Measurements from ENCODE around the gene LTV1.

Gene LTV1

DNA sequence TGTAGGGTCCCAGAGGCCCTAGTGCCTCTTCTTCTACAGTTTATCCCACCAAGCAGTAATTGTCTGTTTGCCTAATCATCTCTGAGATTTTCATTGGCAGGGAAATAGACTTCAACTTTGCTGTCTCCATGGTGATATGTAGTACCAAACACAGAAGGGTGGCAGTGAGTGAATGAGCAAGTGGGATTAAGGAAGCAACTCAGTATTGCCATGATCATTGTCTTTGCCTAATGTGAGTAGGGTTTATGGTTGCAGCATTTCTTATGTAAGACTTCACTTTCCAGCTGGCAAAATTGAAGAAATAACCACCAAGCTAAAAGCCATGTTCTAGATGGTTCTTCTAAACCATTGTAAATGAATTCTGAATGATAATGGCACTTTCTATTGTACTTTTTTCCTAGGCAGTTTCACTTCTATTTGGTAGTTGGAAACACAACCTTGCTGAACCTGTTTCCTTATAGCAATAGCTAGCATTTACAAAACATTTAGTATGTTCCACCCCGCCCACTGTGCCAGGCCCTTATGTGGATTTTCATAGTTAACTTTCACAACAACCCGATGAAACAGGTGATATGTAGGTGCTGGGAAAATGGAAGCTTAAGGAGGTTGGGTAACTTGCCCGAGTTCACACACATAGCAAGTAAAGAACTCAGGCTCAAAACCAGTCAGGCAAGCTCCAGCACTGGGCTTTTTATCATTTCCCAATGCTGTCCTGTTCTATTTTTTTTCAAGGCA is 53.2 kb downstream of the LTV1 start:
- no peak for FAIRE-seq

DNA sequence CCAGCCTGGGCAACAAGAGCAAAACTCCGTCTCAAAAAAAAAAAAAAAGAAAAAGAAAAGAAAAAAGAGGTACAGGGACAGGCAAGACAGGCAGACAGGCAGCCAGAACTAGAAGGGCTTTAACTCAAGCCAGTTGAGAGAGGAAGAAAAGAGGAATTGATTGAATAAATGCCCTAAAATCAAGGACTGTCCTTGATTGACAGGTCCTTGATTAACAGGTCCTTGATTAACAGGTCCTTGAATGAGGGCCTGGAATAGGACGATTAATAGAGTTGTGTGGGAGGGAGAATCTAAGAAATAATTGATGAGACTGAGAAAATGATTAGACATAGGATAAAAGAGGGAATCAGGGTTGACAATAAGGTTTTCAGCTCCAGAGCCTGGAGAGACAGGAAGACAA is 57.2 kb downstream of the LTV1 start:
- FAIRE-seq = no peak

DNA sequence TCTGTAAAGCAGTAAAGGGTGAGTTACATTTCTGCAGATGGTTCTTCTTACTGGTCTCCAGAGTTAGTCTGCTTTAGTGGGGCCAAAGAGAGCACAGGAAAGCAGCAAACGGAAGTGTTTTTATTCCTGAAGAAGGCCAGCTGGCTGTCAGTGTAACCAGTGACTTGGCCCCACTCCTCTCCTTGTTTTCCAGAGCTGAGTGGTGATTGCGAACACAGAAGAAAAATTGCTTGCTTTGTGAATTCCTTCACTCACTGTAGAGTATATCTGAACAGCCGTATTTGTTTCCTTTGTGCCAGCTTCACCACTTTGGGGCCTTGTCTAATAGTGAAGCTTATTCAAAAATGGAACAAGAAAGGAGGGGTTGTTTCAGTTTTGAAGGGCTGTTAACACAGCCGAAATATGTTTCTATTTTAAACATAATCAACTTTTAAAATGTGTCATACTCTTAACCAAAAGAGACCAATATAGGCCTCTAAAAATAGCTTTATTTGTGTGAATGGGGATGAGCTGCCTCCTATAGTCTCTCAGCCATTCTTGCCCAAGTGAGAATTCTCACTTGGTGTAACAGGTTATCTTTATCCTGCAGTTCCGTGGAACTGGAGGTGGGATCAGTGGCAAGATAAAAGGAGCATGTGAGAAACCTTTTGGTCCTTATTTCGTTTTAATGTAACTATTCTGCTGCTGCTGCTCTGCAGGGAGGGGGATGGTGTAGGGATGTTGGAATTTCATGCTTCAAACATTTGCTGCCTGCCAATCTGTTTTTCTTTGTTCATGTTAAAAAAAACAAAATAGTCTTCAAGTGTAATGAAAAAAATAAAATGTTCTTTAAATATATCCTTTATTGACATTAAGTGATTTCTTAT is 59.0 kb downstream of the LTV1 start:
- FAIRE-seq = no peak

GRCh38 chr6:143902827-143903226 is 59.7 kb downstream of the LTV1 start:
- no peak for FAIRE-seq

- no peak for FAIRE-seq
These were observed 67.9 kb downstream of the LTV1 start for GRCh38 chr6:143911028-143911427.

- FAIRE-seq = no peak
These were observed 69.5 kb downstream of the LTV1 start for GRCh38 chr6:143912671-143913070.

All from islet of Langerhans (tissue), 1 donor.